HG03280 (cell line): ENCODE measurements around the gene ECI1.

Experiments
- ATAC-seq: cut with Tn5 transposase; IDR thresholded peaks from one replicate; pipeline ENCODE4 v1.9.1; 2021; ENCODE audit warnings: mild to moderate bottlenecking, moderate library complexity; ENCODE audit not compliant: unreplicated experiment

ECI1 gene

GRCh38 chr16:2234813-2235170, 16.6 kb downstream of the ECI1 start:
- no peak for ATAC-seq

GRCh38 chr16:2233872-2234812, 17.2 kb downstream of the ECI1 start:
- ATAC-seq, result no peak

GRCh38 chr16:2233046-2233775, 18.2 kb downstream of the ECI1 start:
- ATAC-seq, result no peak

GRCh38 chr16:2232094-2232990, 19.0 kb downstream of the ECI1 start:
- ATAC-seq, result no peak

- ATAC-seq, result no peak
Measured at GRCh38 chr16:2231016-2231931, 20.1 kb downstream of the ECI1 start.

GRCh38 chr16:2230376-2230775, 21.0 kb downstream of the ECI1 start:
- no peak for ATAC-seq

GRCh38 chr16:2229632-2230250, 21.6 kb downstream of the ECI1 start:
- no peak for ATAC-seq

- ATAC-seq, result no peak
Measured at GRCh38 chr16:2229091-2229490, 22.3 kb downstream of the ECI1 start.

GRCh38 chr16:2228161-2228824, 23.1 kb downstream of the ECI1 start:
- no peak for ATAC-seq

- no peak for ATAC-seq
Measured at GRCh38 chr16:2226918-2227317, 24.5 kb downstream of the ECI1 start.

GRCh38 chr16:2226245-2226793, 25.1 kb downstream of the ECI1 start:
- no peak for ATAC-seq

GRCh38 chr16:2223942-2224486, 27.4 kb downstream of the ECI1 start:
- peak; percentile 10 for ATAC-seq

GRCh38 chr16:2223221-2223941, 28.0 kb downstream of the ECI1 start, which contains the start of gene E4F1:
TSS of gene E4F1 (plus strand) at chr16:2223591. CDS start at chr16:2223614, 23 bp downstream.
- ATAC-seq, result peak; percentile 97

- no peak for ATAC-seq
Measured at GRCh38 chr16:2216330-2216729, 35.1 kb downstream of the ECI1 start.

- ATAC-seq, result peak; percentile 88
Measured at GRCh38 chr16:2214719-2214968, 36.7 kb downstream of the ECI1 start, which contains the start of gene PGP. TSS of gene PGP (minus strand) at chr16:2214840. CDS start at chr16:2214777, 63 bp downstream.

GRCh38 chr16:2213817-2214718, 37.3 kb downstream of the ECI1 start:
- peak; percentile 2 for ATAC-seq
